ENCODE data around the gene STARD13.

STARD13 gene

GRCh38 chr13:33123066-33123859, 162.3 kb downstream of the STARD13 start:
- no peak for DNase-seq (ENCODE audit: low read depth in 2 of 3, low spot score in 1 of 3)

- no peak for DNase-seq (ENCODE audit: low read depth in 2 of 3, low spot score in 1 of 3)
Observed at GRCh38 chr13:33119856-33120543, 165.6 kb downstream of the STARD13 start.

GRCh38 chr13:33119022-33119781, 166.4 kb downstream of the STARD13 start:
- no peak for DNase-seq (ENCODE audit: low read depth in 2 of 3, low spot score in 1 of 3)

GRCh38 chr13:33116321-33117010, 169.1 kb downstream of the STARD13 start:
- no peak for DNase-seq (ENCODE audit: low read depth in 2 of 3, low spot score in 1 of 3)

GRCh38 chr13:33115274-33115673, 170.3 kb downstream of the STARD13 start:
- no peak for DNase-seq (ENCODE audit: low read depth in 2 of 3, low spot score in 1 of 3)

- no peak for DNase-seq (ENCODE audit: low read depth in 2 of 3, low spot score in 1 of 3)
Observed at GRCh38 chr13:33114146-33114545, 171.4 kb downstream of the STARD13 start.

GRCh38 chr13:33112766-33113165, 172.8 kb downstream of the STARD13 start:
- DNase-seq (ENCODE audit: low read depth in 2 of 3, low spot score in 1 of 3): no peak

GRCh38 chr13:33111414-33112110, 174.0 kb downstream of the STARD13 start:
- no peak for DNase-seq (ENCODE audit: low read depth in 2 of 3, low spot score in 1 of 3)

- DNase-seq (ENCODE audit: low read depth in 2 of 3, low spot score in 1 of 3): no peak
Observed at GRCh38 chr13:33110713-33111413, 174.7 kb downstream of the STARD13 start.

- no peak for DNase-seq (ENCODE audit: low read depth in 2 of 3, low spot score in 1 of 3)
Observed at GRCh38 chr13:33110386-33110712, 175.2 kb downstream of the STARD13 start.

GRCh38 chr13:33109801-33110200, 175.8 kb downstream of the STARD13 start:
- no peak for DNase-seq (ENCODE audit: low read depth in 2 of 3, low spot score in 1 of 3)

GRCh38 chr13:33109271-33109697, 176.3 kb downstream of the STARD13 start:
- DNase-seq (ENCODE audit: low read depth in 2 of 3, low spot score in 1 of 3): no peak

GRCh38 chr13:33108620-33109019, 176.9 kb downstream of the STARD13 start:
- DNase-seq (ENCODE audit: low read depth in 2 of 3, low spot score in 1 of 3): no peak

- DNase-seq (ENCODE audit: low read depth in 2 of 3, low spot score in 1 of 3): no peak
Observed at GRCh38 chr13:33107361-33107760, 178.2 kb downstream of the STARD13 start.

GRCh38 chr13:33106656-33107360, 178.7 kb downstream of the STARD13 start:
- DNase-seq (ENCODE audit: low read depth in 2 of 3, low spot score in 1 of 3): no peak

GRCh38 chr13:33105387-33106005, 180.1 kb downstream of the STARD13 start:
- DNase-seq (ENCODE audit: low read depth in 2 of 3, low spot score in 1 of 3): no peak

GRCh38 chr13:33103457-33103856, 182.1 kb downstream of the STARD13 start:
- DNase-seq (ENCODE audit: low read depth in 2 of 3, low spot score in 1 of 3): no peak

GRCh38 chr13:33101835-33102234, 183.7 kb downstream of the STARD13 start:
- DNase-seq (ENCODE audit: low read depth in 2 of 3, low spot score in 1 of 3): no peak

- DNase-seq (ENCODE audit: low read depth in 2 of 3, low spot score in 1 of 3): no peak
Observed at GRCh38 chr13:33100886-33101285, 184.7 kb downstream of the STARD13 start.

Measured in stimulated activated CD4-positive, alpha-beta T cell treated with anti-CD3 and anti-CD28 coated beads, Interleukin-12 subunit alpha, Interleukin-12 subunit beta, amount 100 ng/mL, for 48 hours (primary cell).